Endodermal cell (in vitro differentiated cells): ENCODE results near the gene ENC1. TPM values are rescaled to one million over a fixed set of nuclear protein-coding genes. Genes with fewer than 3 reads are reported as not detected.

ENCODE experiments used
- DNase-seq: peaks from one replicate; pipeline ENCODE4 v3.0.0-alpha.2; 2017
- H3K27ac ChIP-seq: 2 replicates; pipeline ENCODE4 v1.5.1; 2013; ENCODE audit warnings: mild to moderate bottlenecking, low read depth, low read length, moderate library complexity
- H3K27me3 ChIP-seq: 2 replicates; pipeline ENCODE4 v1.6.1; 2013; ENCODE audit warnings: mild to moderate bottlenecking, low read length, moderate library complexity; ENCODE audit not compliant: insufficient read depth, control insufficient read depth, poor library complexity, severe bottlenecking
- H3K36me3 ChIP-seq: 2 replicates; pipeline ENCODE4 v1.7.0; 2013; ENCODE audit warnings: mild to moderate bottlenecking, low read length, moderate library complexity; ENCODE audit not compliant: control insufficient read depth, insufficient read depth
- H3K4me1 ChIP-seq: one replicate; pipeline ENCODE4 v1.7.0; 2013; ENCODE audit warnings: low read length; ENCODE audit not compliant: control insufficient read depth, insufficient read depth
- H3K4me3 ChIP-seq: 2 replicates; pipeline ENCODE4 v1.5.1; 2013; ENCODE audit warnings: mild to moderate bottlenecking, low read length, moderate library complexity
- H3K9ac ChIP-seq: 2 replicates; pipeline ENCODE4 v1.6.1; 2013; ENCODE audit warnings: mild to moderate bottlenecking, low read length, moderate library complexity; ENCODE audit not compliant: poor library complexity, severe bottlenecking; ENCODE audit errors: extremely low read depth
- H3K9me3 ChIP-seq: 2 replicates; pipeline ENCODE4 v1.6.1; 2013; ENCODE audit warnings: mild to moderate bottlenecking, low read length, moderate library complexity; ENCODE audit not compliant: control insufficient read depth
- H3K27ac Mint-ChIP-seq: 2 replicates; pipeline ENCODE4 v1.8.0; 2020; ENCODE audit warnings: mixed read lengths
- H3K27me3 Mint-ChIP-seq: 2 replicates; pipeline ENCODE4 v1.8.0; 2021; ENCODE audit warnings: mild to moderate bottlenecking, mixed read lengths; ENCODE audit not compliant: insufficient read depth
- H3K36me3 Mint-ChIP-seq: 2 replicates; pipeline ENCODE4 v1.8.0; 2020; ENCODE audit warnings: low read depth, mixed read lengths
- H3K4me1 Mint-ChIP-seq: 2 replicates; pipeline ENCODE4 v1.8.0; 2020; ENCODE audit warnings: mixed read lengths
- H3K4me3 Mint-ChIP-seq: 2 replicates; pipeline ENCODE4 v1.8.0; 2020; ENCODE audit warnings: mild to moderate bottlenecking, moderate library complexity, mixed read lengths
- H3K9me3 Mint-ChIP-seq: 2 replicates; pipeline ENCODE4 v1.8.0; 2020; ENCODE audit warnings: mild to moderate bottlenecking, mixed read lengths
- WGBS, 2 experiments: methylation state at CpG; one replicate each; pipeline versions ENCODE4 v1.1.5 to v1.1.7; 2013; ENCODE audit warnings: missing lambda C conversion rate in 2 of 2, mixed read lengths in 1 of 2; ENCODE audit not compliant: insufficient coverage in 1 of 2, insufficient read length in 1 of 2; 5-methylcytosine and 5-hydroxymethylcytosine counted together
- long read RNA-seq, 4 experiments: library from polyadenylated mRNA in 2 of 4; library from RNA in 1 of 4; library from capped mRNA in 1 of 4; stranded (forward) in 3 of 4; unstranded in 1 of 4; transcript quantifications; one replicate each; pipeline ENCODE4 v2.0.0, GENCODE V29; 2020 to 2021; ENCODE audit warnings: inconsistent platforms in 1 of 4
- polyA plus RNA-seq, 2 experiments: library from polyadenylated mRNA; stranded (reverse); fragments of 50-300 nt; gene quantifications; one replicate each; pipeline ENCODE4 v1.2.3, GENCODE V29; 2013
- total RNA-seq, 2 donors: library from RNA; stranded (reverse); fragmentation: NEBNext Ultra II Directional in 1 of 2; extraction: Animal tissue kit (Norgen Biotek cat#: 25700) in 1 of 2; gene quantifications; 2 replicates in 1 of 2; 3 replicates in 1 of 2; pipeline ENCODE4 v1.2.1, GENCODE V29; 2021
- TF ChIP-seq, protein P1 (sequence below): fragments of 200-600 bp; sonication (generic); conservative IDR thresholded peaks from 2 replicates; pipeline ENCODE4 v1.5.0; 2021; ENCODE audit warnings: antibody characterized with exemption, mild to moderate bottlenecking

ENC1 gene
- 10 to 100 TPM; 64.2 to 70.8 TPM for total RNA-seq
- polyA plus RNA-seq (2013, experiment 1 of 2): 157 TPM
- polyA plus RNA-seq (2013, experiment 2 of 2): 160 TPM
- long read RNA-seq, experiment 1, full-length matches to known transcripts: 5 of 25 reads
- long read RNA-seq, experiment 1, partial matches to known transcripts: 5 of 25 reads
- long read RNA-seq, experiment 1, other reads (novel, unspliced or antisense): 15 of 25 reads
- long read RNA-seq, experiment 2, full-length matches to known transcripts: 1 of 10 reads
- long read RNA-seq, experiment 2, partial matches to known transcripts: 1 of 10 reads
- long read RNA-seq, experiment 2, other reads (novel, unspliced or antisense): 8 of 10 reads
- long read RNA-seq, experiment 3, full-length matches to known transcripts: 174 of 210 reads
- long read RNA-seq, experiment 3, partial matches to known transcripts: 6 of 210 reads
- long read RNA-seq, experiment 3, other reads (novel, unspliced or antisense): 30 of 210 reads
- long read RNA-seq, experiment 4, full-length matches to known transcripts: 8 of 20 reads
- long read RNA-seq, experiment 4, partial matches to known transcripts: 8 of 20 reads
- long read RNA-seq, experiment 4, other reads (novel, unspliced or antisense): 4 of 20 reads

GRCh38 chr5:74640450-74640953 is at the start of gene ENC1:
ENC1 (minus strand) TSS chr5:74640728; CDS start chr5:74636485, 4,243 bp downstream.
- no peaks in the 10 kb centered on the region for H3K9me3 Mint-ChIP-seq
- Histone ChIP-seq H3K9me3 (no peaks in the 10 kb centered on the region), H3K9ac (peak within 1 kb of the TSS; percentile 83), H3K27ac (peak within 1 kb of the TSS; percentile 98), H3K36me3 (peaks cover 21% of the 10 kb centered on the region), H3K27me3 (no peaks in the 10 kb centered on the region), H3K4me3 (peak within 1 kb of the TSS; percentile 99), H3K4me1 (no peaks in the 10 kb centered on the region)
- DNase-seq: peak; percentile 96
- peak within 1 kb of the TSS; percentile 98 for H3K4me3 Mint-ChIP-seq
- WGBS, 2 experiments: 0% methylated on average over 7 to 59 of the region's 59 CpGs
- H3K27ac Mint-ChIP-seq: peak within 1 kb of the TSS; percentile 92
- TF ChIP-seq, protein P1, sequence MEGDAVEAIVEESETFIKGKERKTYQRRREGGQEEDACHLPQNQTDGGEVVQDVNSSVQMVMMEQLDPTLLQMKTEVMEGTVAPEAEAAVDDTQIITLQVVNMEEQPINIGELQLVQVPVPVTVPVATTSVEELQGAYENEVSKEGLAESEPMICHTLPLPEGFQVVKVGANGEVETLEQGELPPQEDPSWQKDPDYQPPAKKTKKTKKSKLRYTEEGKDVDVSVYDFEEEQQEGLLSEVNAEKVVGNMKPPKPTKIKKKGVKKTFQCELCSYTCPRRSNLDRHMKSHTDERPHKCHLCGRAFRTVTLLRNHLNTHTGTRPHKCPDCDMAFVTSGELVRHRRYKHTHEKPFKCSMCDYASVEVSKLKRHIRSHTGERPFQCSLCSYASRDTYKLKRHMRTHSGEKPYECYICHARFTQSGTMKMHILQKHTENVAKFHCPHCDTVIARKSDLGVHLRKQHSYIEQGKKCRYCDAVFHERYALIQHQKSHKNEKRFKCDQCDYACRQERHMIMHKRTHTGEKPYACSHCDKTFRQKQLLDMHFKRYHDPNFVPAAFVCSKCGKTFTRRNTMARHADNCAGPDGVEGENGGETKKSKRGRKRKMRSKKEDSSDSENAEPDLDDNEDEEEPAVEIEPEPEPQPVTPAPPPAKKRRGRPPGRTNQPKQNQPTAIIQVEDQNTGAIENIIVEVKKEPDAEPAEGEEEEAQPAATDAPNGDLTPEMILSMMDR: peak; percentile 80
- H3K4me1 Mint-ChIP-seq: peaks cover 41% of the 10 kb centered on the region
- H3K27me3 Mint-ChIP-seq: peaks cover 14% of the 10 kb centered on the region
- peaks cover 16% of the 10 kb centered on the region for H3K36me3 Mint-ChIP-seq

GRCh38 chr5:74686962-74687751 is 46.6 kb upstream of the ENC1 start:
- Histone ChIP-seq H3K9me3 (no peaks in the 10 kb centered on the region), H3K4me3 (no peak overlapping the region), H3K4me1 (peaks cover 4% of the 10 kb centered on the region), H3K27ac (no peak overlapping the region), H3K36me3 (peaks cover 15% of the 10 kb centered on the region), H3K9ac (no peak overlapping the region), H3K27me3 (no peaks in the 10 kb centered on the region)
- Mint-ChIP-seq H3K36me3 (no peaks in the 10 kb centered on the region), H3K27ac (no peak overlapping the region), H3K4me1 (peaks cover 16% of the 10 kb centered on the region), H3K27me3 (no peaks in the 10 kb centered on the region), H3K9me3 (no peaks in the 10 kb centered on the region), H3K4me3 (no peak overlapping the region)
- 91 to 93% methylated on average over 5 of the region's 5 CpGs for WGBS, 2 experiments
- TF ChIP-seq, protein P1: no peak
- no peak for DNase-seq

DNA sequence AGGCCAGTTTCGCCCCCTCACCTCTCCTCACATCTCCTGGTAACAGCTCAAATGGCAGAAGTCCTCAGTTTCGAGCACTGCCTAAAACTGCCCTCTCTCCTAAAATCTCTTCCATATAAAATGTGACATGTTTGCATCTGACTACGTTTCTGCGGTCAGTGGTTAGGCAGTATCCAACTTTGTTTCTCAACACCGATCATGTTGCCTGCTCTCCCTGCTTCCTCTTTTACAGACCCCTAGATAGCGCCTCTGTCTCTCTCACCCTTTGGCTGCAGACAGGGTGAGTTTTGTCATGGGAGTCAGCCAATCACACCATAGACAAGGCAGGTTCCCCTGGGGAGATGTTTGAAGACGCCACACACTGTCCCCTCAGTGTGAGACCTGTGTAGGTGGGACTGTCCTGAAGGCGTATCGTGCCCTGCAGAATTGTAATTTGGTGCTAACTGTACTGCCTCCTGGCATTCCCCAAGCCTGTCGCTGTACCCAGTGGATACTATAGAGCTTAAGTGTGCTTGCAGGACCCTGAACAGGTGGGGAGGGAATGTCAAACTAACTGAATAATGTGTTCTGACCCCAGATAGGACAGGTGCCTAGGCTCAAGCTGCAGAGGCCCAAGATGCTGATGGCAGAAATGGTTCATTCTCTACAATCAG is 45.6 kb upstream of the ENC1 start:
- no peaks in the 10 kb centered on the region for H3K27me3 Mint-ChIP-seq
- H3K27me3 ChIP-seq: no peaks in the 10 kb centered on the region
- peak overlapping the region; percentile 54 for H3K4me3 Mint-ChIP-seq
- H3K27ac Mint-ChIP-seq: no peak overlapping the region
- no peaks in the 10 kb centered on the region for H3K9me3 ChIP-seq
- peaks cover 4% of the 10 kb centered on the region for H3K4me1 ChIP-seq
- no peak overlapping the region for H3K27ac ChIP-seq
- peaks cover 16% of the 10 kb centered on the region for H3K4me1 Mint-ChIP-seq
- H3K36me3 Mint-ChIP-seq: no peaks in the 10 kb centered on the region
- peak overlapping the region; percentile 68 for H3K9ac ChIP-seq
- 68 to 69% methylated on average over 6 to 10 of the region's 10 CpGs for WGBS, 2 experiments
- no peak for DNase-seq
- H3K9me3 Mint-ChIP-seq: no peaks in the 10 kb centered on the region
- H3K4me3 ChIP-seq: peak overlapping the region; percentile 90
- TF ChIP-seq, protein P1: no peak
- H3K36me3 ChIP-seq: peaks cover 6% of the 10 kb centered on the region
